NCI-H128 (cell line): ENCODE data around the gene MDN1.
"Not testable (repeated sequence)": the region's sequence is repeated elsewhere in the genome, so short reads cannot be mapped to it uniquely, and the experiment has no call there.

Experiments
- DNase-seq: peaks from one replicate; lab custom pipeline; 2025; ENCODE audit not compliant: unreplicated experiment; lab: John Stamatoyannopoulos, UW

Gene MDN1

GRCh38 chr6:89657445-89658158 is 162.0 kb downstream of the MDN1 start:
- DNase-seq = no peak

- DNase-seq = no peak
Observed at GRCh38 chr6:89655122-89655521, 164.5 kb downstream of the MDN1 start.

DNA sequence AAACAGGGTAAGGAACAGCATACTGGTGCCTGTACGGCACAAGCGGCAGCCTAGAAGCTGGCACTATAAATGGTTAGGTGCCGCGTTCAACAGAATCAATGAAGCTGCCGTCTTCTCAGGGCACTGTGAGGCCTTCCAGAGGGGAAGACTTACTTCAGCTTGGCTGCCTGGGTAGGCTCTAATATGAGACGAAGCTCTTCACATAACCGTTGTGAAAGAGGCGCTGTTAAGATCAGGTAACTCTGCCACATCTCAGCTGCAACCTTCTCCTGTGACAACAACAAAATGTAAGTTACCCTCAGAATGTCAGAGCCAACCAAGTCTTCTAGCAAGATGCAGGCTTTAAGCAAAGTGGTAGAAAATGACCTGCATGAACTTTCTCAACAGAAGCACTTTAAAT is 169.0 kb downstream of the MDN1 start:
- DNase-seq = no peak

- no peak for DNase-seq
Observed at GRCh38 chr6:89649682-89650081, 169.9 kb downstream of the MDN1 start.

DNA sequence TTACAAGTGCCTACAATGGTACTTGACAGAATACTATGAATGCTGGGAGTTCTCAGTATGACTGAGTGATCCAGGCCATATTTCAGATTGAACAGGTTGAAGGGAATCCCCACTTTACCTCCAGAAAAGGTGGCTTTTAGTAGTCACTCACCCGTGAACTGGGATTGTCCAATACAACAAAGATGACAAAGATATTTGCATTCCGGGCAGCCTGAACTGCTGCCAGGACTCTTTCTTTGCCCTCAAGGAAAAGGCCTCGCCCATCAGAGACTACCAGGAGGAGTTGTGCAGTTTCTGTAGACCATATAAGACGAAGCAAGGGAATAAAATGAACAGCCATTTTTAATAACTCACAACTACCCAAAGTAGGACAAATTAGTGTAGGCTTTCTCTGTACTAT is 174.7 kb downstream of the MDN1 start:
- no peak for DNase-seq

GRCh38 chr6:89643406-89643805 is 176.2 kb downstream of the MDN1 start:
- DNase-seq = no peak

DNA sequence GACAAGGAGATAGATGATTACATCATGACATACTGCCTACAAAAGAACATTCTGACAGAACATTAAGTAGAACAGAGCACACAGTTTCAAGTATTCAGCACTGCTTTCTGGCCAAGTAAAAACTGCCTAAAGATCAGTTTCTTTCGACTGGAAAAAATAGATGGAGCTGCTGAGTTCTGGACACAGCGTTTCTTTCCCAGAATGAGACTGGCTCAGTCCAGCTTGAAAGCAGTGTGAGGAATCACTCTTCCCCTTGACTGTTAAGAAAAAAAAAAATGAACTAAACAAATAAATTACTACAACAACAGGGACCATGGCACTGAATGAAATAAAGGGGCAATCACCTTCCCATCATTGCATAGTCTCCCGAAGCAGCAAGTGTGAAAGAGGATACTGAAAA is 176.6 kb downstream of the MDN1 start:
- DNase-seq = no peak

DNA sequence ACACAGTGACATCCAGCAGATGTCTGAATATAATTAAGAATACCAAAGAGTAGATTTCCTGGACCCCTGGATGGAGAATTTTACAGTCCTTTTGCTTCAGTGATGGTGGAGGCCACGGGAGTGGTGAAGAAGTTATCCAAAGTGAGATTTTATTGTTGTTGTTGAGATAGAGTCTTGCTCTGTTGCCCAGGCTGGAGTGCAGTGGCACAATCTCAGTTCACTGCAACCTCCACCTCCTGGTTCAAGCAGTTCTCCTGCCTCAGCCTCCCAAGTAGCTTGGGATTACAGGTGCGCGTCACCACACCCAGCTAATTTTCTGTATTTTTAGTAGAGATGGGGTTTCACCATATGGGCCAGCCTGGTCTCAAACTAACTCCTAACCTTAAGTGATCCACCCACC is 178.0 kb downstream of the MDN1 start:
- DNase-seq = not testable (repeated sequence)

DNA sequence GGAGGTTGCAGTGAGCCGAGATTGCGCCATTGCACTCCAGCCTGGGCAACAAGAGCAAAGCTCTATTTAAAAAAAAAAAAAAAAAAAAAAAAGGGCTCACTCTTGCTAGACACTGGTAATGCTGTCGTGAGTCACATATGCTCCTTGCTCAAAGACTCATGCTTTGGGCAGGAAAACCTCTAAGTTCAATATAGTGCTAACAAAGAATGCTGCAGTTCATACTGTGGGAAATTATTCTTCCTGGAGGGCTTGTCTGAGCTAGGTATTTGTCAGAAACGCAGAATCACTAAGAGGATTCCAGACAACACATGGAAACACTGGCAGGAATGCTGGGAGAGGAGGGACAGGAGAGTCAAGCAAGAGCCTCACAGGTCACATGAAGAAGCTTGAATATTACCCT is 178.8 kb downstream of the MDN1 start:
- DNase-seq = no peak

DNA sequence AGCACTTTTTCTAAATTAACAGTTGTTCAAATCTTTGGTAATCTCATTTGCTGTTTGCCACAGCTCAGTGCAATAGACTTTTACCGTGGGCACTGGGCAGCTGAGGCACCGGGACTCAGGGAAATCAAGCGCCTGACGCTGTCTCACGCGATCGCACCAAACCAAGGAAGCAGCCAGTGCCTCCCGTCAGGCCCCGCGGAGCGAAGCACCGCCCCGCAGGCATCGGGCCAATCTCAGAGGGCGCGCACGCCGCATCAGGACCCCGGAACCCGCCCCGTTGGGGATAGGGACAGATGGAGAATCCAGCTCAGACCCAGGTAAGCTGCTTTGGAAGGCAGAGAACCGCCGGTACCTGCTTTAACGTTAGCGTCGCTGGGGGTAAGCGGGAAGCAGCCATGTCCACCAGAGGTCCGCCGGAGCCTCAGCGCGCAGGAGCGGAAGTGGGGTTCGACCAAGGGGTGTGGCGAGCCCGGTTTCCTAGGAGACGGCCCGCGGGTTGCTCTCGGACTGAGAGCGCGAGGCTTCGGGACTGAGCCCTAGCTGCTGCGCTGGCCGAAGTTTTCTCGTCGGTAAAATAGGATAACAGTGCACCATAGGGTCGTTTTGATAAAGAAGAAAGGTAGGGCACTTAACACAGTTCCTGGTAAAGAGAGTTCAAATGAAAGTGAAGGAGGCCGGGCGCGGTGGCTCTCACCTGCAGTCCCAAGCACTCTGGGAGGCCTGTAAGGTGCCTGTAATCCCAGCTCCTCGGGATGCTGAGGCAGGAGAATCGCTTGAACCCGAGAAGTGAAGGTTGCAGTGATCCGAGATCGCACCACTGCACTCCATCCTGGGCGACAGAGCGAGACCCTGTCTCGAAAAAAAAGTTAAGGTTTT is 181.0 kb downstream of the MDN1 start, which contains the start of gene LYRM2:
LYRM2 (minus strand) TSS at position 428 of the 876 bp plus-strand sequence; CDS start at position 397, 31 bp downstream.
- DNase-seq = peak; percentile 87

- no peak for DNase-seq
Observed at GRCh38 chr6:89637960-89638319, 181.7 kb downstream of the MDN1 start.

DNA sequence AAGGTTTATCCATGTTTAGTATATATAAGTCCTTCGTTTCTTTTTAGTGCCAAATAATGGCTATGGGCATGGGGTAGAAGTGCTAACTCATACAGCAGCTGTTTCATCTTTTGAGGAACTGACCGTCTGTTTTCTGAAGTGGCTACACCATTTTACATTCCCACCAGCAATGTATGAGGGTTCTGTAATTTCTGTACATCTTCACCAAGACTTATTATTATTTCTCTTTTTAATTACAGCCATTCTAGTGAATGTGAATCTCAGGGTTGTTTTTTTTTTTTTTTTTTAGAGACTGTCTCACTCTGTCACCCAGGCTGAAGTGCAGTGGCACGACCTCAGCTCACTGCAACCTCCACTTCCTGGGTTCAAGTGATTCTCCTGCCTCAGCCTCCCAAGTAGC is 183.2 kb downstream of the MDN1 start:
- DNase-seq = not testable (repeated sequence)

GRCh38 chr6:89630488-89630887 is 189.1 kb downstream of the MDN1 start:
- no peak for DNase-seq

DNA sequence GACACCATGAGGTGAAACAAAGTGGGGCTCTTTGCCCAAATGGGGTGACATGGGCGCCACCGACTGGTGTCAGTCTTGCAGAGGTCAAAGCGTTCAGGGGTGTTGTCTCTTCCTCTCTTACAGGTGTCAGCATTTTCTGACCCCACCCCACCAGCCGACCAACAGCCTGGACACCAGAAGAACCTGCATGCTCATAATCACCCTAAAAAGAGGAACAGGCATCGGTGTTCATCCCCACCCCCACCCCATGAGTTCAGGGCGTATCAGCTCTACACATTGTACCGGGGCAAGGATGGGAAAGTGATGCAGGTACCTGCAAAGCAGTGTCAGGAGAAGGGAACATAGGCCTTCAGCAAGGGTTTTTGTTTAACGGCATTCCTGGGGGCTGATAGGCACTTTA is 195.8 kb downstream of the MDN1 start:
- DNase-seq = no peak

DNA sequence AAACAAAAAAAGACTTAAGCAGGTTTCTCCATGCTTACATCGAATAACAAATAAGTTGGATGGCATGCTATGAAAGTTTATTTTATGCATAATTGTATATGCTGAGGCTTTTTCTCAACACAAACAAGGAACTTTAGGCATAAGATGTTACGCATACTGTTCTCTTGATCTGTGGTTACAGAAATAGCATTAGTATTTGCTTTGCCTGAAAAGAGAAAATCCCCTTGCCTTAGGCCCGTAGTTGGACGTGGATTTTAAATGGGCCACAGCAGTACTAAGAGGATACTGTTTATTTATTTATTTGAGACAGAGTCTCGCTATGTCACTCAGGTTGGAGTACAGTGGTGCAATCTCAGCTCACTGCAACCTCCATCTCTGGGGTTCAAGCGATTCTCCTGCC is 200.0 kb downstream of the MDN1 start:
- no peak for DNase-seq

DNA sequence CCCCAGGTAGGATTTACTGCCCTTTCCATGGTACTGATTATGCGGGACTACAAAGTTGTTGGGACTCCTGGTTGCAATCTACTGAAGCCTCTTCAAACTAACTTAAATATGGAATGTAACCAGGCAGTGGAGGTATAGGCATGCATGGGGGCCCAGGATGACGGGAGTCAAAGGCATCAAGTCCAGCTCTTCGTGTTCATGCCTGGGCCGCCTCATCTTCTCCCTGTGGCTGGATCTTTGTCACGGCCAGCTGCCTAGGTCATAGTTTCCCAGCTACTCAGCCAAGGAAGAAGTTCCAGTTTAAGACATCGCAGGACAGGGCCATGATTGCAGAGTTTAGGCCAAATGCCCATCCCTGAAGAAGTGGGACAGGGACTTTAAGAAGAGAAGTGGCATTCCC is 201.6 kb downstream of the MDN1 start:
- no peak for DNase-seq

DNA sequence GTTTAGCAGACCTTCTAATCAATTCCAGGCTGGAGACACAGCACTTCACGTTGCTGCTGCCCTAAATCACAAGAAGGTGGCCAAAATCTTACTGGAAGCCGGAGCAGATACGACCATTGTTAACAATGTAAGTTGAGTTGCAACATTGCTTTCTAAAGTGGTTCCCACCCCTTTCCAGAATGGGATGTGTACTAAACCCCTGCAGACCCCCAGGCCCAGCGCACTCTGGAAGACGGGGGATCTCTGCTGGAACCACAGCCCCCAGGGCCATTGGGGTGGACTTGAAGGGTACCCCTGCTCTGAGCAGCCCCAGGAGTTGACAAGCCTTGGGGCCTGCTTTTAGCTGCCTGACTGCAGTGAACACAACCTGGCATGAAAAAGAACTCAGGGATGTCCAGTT is 203.1 kb downstream of the MDN1 start:
- DNase-seq = no peak

DNA sequence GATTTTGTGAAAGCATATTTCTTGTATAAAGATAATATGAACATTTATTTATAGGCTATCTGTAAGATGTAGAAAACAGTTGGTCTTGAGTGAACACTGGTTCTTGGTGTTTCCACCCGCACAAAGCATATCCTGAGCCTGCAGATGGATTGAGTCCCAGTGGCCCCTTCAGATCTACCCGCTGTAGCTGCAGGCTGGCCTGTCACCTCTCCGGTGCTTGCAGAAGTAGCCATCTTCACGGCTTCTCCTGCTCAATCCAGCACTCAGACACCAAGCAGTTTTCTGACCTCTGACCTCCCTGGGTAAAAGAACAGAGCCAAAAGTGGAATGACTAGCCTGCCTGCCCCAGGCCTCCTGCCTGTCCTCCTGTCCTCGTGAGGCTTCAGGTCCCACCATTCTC is 203.7 kb downstream of the MDN1 start:
- no peak for DNase-seq

DNA sequence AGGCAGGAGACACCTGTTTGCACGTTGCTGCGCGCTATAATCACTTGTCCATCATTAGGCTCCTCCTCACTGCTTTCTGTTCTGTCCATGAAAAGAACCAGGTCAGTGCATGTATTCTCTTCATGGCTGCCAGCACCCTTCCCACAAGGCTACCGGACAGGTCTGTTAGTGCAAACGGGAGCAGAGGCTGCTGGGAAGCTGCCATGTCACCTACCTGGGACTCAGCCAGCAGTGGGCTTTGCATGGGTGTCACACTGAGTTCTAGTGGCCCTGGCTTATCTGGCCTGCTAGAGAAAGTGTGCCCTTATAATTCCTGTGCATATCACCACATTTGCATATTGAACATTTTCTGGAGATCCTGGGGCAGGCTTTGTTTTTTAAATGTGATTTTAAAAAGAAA is 205.8 kb downstream of the MDN1 start:
- DNase-seq = no peak

GRCh38 chr6:89612121-89612520 is 207.5 kb downstream of the MDN1 start:
- DNase-seq = no peak

DNA sequence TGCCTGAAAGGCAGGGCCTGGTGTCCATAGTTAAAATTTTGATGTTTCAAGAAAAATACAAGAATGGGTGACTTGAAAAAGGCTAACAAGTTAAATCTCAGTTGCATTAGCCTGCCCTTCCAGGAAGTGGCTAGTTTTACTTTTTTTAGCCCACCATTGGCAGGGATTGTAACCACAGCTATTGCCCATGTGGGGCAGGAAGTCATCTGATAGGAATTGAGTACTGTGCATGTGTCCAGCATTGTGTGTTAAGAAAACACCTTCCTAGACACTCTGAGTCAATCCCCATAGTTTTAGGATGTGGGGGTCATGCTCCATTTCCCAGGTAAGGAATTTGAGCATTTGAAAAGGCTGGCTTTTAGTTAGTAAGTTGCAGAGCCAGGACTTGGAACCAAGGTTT is 207.9 kb downstream of the MDN1 start:
- DNase-seq = no peak

GRCh38 chr6:89610149-89610642 is 209.4 kb downstream of the MDN1 start:
- DNase-seq = no peak
